PFSK-1 (cell line): ENCODE data around the gene TCF7.

Experiments
- FOXP2 ChIP-seq: optimal IDR thresholded peaks from 2 replicates; pipeline ENCODE3; 2011; ENCODE audit warnings: borderline replicate concordance, control low read depth, inconsistent platforms; ENCODE audit not compliant: insufficient read depth; ENCODE audit errors: extremely low read length, extremely low read depth
- POLR2AphosphoS5 ChIP-seq: IDR thresholded peaks from 2 replicates; pipeline ENCODE4 v1.6.1; 2012; ENCODE audit warnings: low read depth, mild to moderate bottlenecking, control low read depth, low read length, moderate library complexity
- REST ChIP-seq, 2 experiments: IDR thresholded peaks; 2 replicates each; pipeline versions ENCODE4 v1.6.1 to v1.8.0; 2011 to 2012; ENCODE audit warnings: low read depth in 2 of 2, low read length in 2 of 2, control low read depth in 1 of 2, inconsistent platforms in 1 of 2, mild to moderate bottlenecking in 1 of 2, moderate library complexity in 1 of 2; ENCODE audit not compliant: insufficient read depth in 1 of 2
- SIN3A ChIP-seq: IDR thresholded peaks from 2 replicates; pipeline ENCODE4 v1.6.1; 2012; ENCODE audit warnings: mild to moderate bottlenecking, low read length, moderate library complexity, borderline replicate concordance; ENCODE audit not compliant: insufficient read depth
- TAF1 ChIP-seq: IDR thresholded peaks from 2 replicates; pipeline ENCODE4 v1.6.1; 2012; ENCODE audit warnings: low read length, control low read depth, borderline replicate concordance; ENCODE audit not compliant: insufficient read depth

The TCF7 gene

GRCh38 chr5:134107779-134108178 lies 6.7 kb upstream of the TCF7 start:
- TF ChIP-seq TAF1 (no peak), POLR2AphosphoS5 (no peak), FOXP2 (no peak), REST (IDR thresholded peaks at IDR 0.05; ENCODE audit: insufficient read depth in 1 of 2, low read depth in 2 of 2, low read length in 2 of 2) (no peak), SIN3A (no peak)

- TF ChIP-seq POLR2AphosphoS5 = no peak
- TF ChIP-seq SIN3A = no peak
- no peak for TF ChIP-seq TAF1
- TF ChIP-seq FOXP2 = no peak
- no peak for TF ChIP-seq REST (IDR thresholded peaks at IDR 0.05; ENCODE audit: insufficient read depth in 1 of 2, low read depth in 2 of 2, low read length in 2 of 2)
Observed at GRCh38 chr5:134110382-134110781, 4.1 kb upstream of the TCF7 start.

GRCh38 chr5:134111741-134112647 lies 2.5 kb upstream of the TCF7 start:
- TF ChIP-seq REST (IDR thresholded peaks at IDR 0.05; ENCODE audit: insufficient read depth in 1 of 2, low read depth in 2 of 2, low read length in 2 of 2) (no peak), POLR2AphosphoS5 (no peak), FOXP2 (no peak), TAF1 (no peak), SIN3A (no peak)

- TF ChIP-seq TAF1 (no peak), POLR2AphosphoS5 (no peak), FOXP2 (no peak), REST (IDR thresholded peaks at IDR 0.05; ENCODE audit: insufficient read depth in 1 of 2, low read depth in 2 of 2, low read length in 2 of 2) (no peak), SIN3A (no peak)
Observed at GRCh38 chr5:134112726-134113362, 1.6 kb upstream of the TCF7 start.
